Head of caudate nucleus (tissue), 42 donors: ENCODE results near the gene RBMS1.

Source experiments
- DNase-seq, 42 donors: peaks; one replicate each; pipeline versions ENCODE4 v3.0.0 to v3.0.0-alpha.2; 2020 to 2021; ENCODE audit warnings: mixed read lengths in 7 of 42
- intact Hi-C: fragments of 100-400 bp; cut with DNase I; formaldehyde crosslinking; loops from one replicate; pipeline ENCODE4 v1.15.0; 2022

RBMS1 gene

DNA sequence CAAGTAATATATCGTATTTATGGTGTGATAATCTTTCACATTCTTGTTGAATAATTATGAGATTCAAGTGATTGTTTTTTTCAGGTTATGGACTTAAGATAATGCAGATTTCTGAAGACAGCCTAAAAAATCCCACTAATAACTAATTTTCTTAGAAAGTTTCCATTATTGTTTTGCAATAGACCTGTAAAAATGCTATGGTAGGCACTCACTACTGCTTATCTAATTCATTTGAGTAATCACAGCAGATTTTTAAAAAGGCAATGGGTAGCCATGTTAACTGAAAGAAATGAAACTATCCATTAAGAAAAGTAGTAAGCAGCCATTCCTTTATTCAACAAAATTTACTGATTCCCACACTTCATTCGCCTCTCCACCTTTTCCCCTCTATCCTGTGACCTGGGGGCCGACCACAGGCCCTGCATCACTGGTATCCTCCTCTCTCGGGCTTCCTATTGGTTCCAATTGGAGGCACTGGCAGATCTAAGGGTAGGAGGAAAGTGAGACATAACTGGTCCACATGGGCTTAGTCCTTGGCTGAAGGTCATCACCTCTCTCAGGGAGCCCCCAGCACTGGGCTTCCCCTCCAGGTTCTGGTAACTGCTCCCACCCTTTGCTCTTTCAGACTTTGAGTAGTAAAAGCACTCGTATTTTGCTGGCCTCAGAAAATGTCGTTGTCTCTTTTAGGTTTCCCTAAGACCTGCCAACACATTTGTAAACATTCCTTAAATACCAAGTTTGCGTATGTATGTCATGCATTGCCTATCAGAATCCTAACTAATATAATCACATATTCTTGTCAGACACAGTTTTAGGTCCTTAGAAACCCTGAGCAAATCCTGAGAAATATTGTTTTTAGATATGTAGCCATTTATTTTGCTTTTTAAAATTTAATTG lies 18.5 kb downstream of the RBMS1 start:
- no peak for DNase-seq
- intact Hi-C loops: no loop called here

- intact Hi-C loops: no loop called here
- DNase-seq: no peak
Observed at GRCh38 chr2:160474319-160474645, 19.3 kb downstream of the RBMS1 start.

GRCh38 chr2:160473468-160474318 lies 19.9 kb downstream of the RBMS1 start:
- intact Hi-C loops: no loop called here
- peak in 1 of 42 donors; percentile 27 for DNase-seq

GRCh38 chr2:160472839-160473251 lies 20.8 kb downstream of the RBMS1 start:
- intact Hi-C loops: no loop called here
- DNase-seq: no peak

DNA sequence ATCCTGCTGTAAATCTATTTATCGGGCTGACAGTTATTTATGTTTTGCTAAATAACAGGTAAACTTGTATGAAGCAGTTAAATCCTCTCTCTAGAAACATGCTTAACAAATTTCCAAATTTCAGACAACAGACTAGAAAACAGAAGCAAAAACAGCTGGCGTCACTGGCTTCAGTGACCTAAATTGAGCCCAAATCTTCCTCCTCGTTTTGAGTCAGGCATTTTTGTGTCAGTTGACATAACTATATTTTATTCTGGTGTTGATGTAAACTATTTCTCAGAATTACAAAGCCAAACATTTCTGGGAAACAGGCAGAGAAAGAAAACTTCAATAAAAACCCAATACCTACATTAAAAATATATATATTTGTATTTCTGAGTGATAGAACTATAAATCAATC lies 21.7 kb downstream of the RBMS1 start:
- DNase-seq: no peak
- intact Hi-C loops: no loop called here

DNA sequence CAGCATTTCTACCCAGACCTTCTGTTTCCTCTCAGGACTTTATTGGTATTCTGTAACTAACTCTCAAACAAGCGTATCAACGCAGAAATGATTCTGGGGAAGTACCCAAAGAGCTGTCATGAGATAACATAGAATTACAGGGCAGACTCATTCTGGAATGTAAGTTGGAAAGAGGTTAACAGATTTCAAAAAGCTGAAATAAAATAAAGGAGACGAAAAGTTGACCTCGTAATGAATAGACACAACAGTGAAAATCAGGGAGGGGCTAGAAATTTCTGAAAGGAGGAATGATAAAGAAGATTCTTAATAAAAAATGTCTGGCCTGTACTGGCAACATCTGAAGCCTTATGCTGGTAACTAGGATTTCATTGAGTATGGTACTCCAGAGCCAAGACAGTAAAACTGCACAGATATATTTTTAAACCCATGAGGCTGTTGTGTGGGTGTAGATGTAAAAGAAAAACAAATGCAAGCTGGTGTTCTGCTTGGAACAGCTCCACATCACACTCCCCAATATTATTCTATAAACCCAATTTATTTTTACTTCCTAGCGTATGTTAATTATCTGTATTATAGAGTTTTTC lies 23.9 kb downstream of the RBMS1 start:
- intact Hi-C loops: no loop called here
- no peak for DNase-seq

DNA sequence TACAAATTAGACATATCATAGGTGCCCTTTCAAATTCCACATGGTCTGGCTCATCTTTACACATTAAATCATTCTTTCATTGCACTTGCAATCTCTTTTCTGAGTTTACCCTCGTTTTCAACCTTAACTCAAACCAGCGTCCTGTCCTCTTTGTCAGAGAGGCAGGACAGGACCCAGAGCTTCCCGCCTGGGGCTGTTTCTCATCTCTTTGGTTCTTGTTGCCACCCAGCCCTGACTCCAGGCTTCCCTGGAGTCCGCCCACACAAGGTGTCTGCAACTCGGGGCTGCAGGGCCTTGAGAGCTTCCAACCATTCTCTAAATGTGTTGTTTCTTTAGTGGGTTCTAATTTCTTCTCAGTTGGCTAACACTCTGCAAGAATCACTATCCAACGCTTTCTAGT lies 24.4 kb downstream of the RBMS1 start:
- intact Hi-C loops: no loop called here
- DNase-seq: no peak

DNA sequence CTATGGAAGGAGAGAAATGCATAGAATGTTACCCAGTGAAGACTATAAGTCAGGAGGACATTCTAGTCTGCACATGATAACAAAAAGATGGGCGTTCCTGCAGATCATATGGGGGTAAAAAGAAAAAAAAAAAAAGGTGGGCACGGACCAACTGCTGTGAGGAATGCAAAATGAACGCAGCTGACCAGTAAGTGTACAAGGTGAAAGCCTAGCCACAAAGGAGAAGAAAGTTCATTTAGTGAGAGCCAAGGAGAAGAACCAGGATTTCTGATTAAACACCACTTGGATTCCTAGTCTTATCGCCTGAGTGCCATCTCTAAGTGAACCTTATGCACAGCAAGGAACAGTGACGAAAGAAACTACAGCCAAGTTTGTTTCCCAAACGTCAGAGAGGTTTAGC lies 26.5 kb downstream of the RBMS1 start:
- DNase-seq: no peak
- intact Hi-C loops: no loop called here

DNA sequence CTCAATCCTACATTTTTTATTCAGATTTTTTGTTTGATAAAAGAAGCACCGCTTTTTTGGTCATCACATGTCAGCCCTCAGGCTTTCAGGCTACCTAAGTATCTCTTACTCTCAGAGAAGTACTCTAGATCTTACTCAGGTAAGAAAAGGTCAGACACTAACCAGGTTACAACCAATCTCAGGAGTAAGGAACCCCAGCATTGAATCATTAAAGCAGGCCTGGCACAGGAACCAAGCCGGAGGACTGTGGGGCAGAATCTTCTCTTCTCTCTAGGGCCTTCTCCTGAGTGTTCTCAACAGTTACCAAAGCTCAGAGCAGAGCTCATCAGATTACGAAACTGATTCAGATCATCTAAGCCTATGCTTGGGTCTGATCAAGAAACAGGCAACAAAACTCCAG lies 28.2 kb downstream of the RBMS1 start:
- no peak for DNase-seq
- intact Hi-C loops: no loop called here

GRCh38 chr2:160465002-160465401 lies 28.6 kb downstream of the RBMS1 start:
- intact Hi-C loops: no loop called here
- no peak for DNase-seq

- DNase-seq: no peak
- intact Hi-C loops: no loop called here
Observed at GRCh38 chr2:160464017-160464416, 29.6 kb downstream of the RBMS1 start.

DNA sequence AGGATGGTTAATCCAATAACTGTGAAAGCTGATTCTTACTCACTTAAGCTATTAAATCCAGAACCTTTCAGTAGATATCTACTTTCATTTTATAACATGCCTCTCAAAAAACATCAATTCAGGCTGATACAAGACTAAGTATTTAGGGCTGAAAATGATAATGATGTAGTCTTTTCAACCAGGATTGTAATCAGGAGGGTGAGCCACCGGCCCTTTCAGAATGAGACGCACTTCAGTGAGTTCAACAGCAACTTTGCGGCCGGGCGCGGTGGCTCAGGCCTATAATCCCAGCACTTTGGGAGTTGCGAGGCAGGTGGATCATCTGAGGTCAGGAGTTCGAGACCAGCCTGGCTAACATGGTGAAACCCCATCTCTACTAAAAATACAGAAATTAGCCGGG lies 30.4 kb downstream of the RBMS1 start:
- DNase-seq: no peak
- intact Hi-C loops: no loop called here

- intact Hi-C loops: no loop called here
- no peak for DNase-seq
Observed at GRCh38 chr2:160460333-160460731, 33.3 kb downstream of the RBMS1 start.

GRCh38 chr2:160459538-160460332 lies 33.9 kb downstream of the RBMS1 start:
- DNase-seq: no peak
- intact Hi-C loops: no loop called here

GRCh38 chr2:160458718-160459453 lies 34.7 kb downstream of the RBMS1 start:
- intact Hi-C loops: no loop called here
- DNase-seq: no peak

DNA sequence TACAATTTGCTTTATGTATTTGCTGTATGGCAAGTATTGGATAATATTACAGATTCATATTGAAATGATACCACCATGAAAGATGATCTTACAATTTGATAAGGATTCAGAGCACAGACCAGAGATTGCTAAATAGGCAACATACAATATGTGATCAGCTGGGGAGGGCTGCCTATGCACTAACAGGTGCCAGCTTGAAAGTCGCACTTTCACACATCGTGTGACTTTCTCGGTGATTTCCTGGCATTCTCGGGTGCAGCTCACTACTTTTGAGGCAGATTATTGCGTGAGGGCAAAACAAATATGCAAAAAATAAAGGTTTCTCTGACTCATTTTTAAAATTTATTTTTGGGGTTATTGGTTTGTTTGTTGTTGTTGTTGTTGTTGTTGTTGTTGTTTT lies 36.0 kb downstream of the RBMS1 start:
- intact Hi-C loops: no loop called here

DNA sequence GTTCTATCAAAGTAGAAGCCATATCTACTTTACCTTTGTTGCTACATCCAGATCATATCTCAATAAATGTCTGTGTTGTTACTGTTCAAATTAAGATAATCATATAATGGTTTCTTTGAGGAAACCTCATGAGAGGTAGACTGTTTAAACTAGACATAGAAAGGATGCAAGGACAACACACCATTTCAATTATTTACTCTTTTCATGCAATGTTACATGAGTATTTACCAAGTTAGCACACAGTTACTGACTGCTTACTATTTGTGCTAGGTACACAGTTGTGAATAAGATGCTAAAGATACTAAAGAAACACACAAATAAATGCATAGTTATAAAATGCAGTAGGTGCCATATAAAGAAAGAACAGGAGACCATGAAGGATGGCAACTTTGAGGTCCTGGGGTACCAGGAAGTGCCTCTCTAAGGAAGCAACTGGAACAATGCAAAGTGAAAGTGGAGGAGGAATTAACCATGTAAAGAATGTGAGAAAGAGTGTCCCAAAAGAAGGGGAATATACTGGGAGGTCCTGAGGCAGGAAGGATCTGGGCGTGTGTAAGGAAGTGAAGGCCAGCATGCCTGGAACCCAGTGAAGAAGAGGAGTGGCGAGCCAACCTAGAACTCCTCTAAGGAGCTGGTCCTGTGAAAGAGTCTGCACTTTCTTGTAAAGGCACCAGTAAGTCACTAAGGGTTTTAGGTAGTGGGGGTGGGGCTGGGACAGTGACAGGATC lies 39.4 kb downstream of the RBMS1 start:
- intact Hi-C loops: no loop called here
- no peak for DNase-seq

More for the DNA sequence above, 36.0 kb downstream of the RBMS1 start:
- DNase-seq: no peak
